ENCODE measurements around the gene TCF12.
A peak's percentile ranks its signal among the peaks of the same experiment; 100 is the strongest.

Gene TCF12

GRCh38 chr15:56918046-56918938 is at the start of gene TCF12:
TSS of gene TCF12 (plus strand) at chr15:56918644. CDS start at chr15:56919914, 1,270 bp downstream.
- DNase-seq (ENCODE audit: low read depth): peak; percentile 76
- TF ChIP-seq CTCF (IDR thresholded peaks at IDR 0.05; ENCODE audit: control insufficient read depth, extremely low read depth, insufficient read depth): peak; percentile 63
- peak within 1 kb of the TSS; percentile 67 for H3K4me3 ChIP-seq (ENCODE audit: low read depth, low read length)

GRCh38 chr15:56869573-56869972 is 48.9 kb upstream of the TCF12 start:
- DNase-seq (ENCODE audit: low read depth): peak; percentile 7
- no peak overlapping the region for H3K4me3 ChIP-seq (ENCODE audit: low read depth, low read length)
- TF ChIP-seq CTCF (IDR thresholded peaks at IDR 0.05; ENCODE audit: control insufficient read depth, extremely low read depth, insufficient read depth): peak; percentile 61

GRCh38 chr15:56871185-56871584 is 47.3 kb upstream of the TCF12 start:
- H3K4me3 ChIP-seq (ENCODE audit: low read depth, low read length): no peak overlapping the region
- no peak for TF ChIP-seq CTCF (IDR thresholded peaks at IDR 0.05; ENCODE audit: control insufficient read depth, extremely low read depth, insufficient read depth)
- DNase-seq (ENCODE audit: low read depth): no peak

GRCh38 chr15:56871867-56872266 is 46.6 kb upstream of the TCF12 start:
- no peak overlapping the region for H3K4me3 ChIP-seq (ENCODE audit: low read depth, low read length)
- TF ChIP-seq CTCF (IDR thresholded peaks at IDR 0.05; ENCODE audit: control insufficient read depth, extremely low read depth, insufficient read depth): no peak
- no peak for DNase-seq (ENCODE audit: low read depth)

GRCh38 chr15:56877255-56877970 is 41.0 kb upstream of the TCF12 start:
- no peak for DNase-seq (ENCODE audit: low read depth)
- no peak for TF ChIP-seq CTCF (IDR thresholded peaks at IDR 0.05; ENCODE audit: control insufficient read depth, extremely low read depth, insufficient read depth)
- no peak overlapping the region for H3K4me3 ChIP-seq (ENCODE audit: low read depth, low read length)

- TF ChIP-seq CTCF (IDR thresholded peaks at IDR 0.05; ENCODE audit: control insufficient read depth, extremely low read depth, insufficient read depth): no peak
- no peak for DNase-seq (ENCODE audit: low read depth)
- H3K4me3 ChIP-seq (ENCODE audit: low read depth, low read length): no peak overlapping the region
These were observed 38.9 kb upstream of the TCF12 start for GRCh38 chr15:56879502-56879901.
